ENCODE results near the gene CCNG1.

DNA sequence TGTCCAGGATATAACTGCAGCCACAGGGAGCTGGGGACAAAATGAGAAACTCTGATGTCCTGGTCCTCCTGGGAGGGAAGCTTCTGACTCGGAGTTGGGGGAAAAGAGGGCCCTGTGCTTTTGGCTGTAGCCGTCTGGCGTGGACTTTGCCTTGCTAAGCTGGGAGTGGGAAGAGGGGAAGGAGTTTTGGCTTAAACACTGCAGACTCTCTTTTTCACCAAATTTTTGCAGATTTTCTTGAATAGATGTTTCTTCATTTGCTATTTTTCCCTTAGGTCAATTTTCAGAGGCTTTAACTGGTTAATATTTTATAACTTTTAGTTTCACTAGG, 52.3 kb downstream of the CCNG1 start:
- TF ChIP-seq EP300 (IDR thresholded peaks at IDR 0.05) (no peak), CTCF (IDR thresholded peaks at IDR 0.05) (no peak), POLR2A (IDR thresholded peaks at IDR 0.05) (no peak)

Data from upper lobe of left lung (tissue), 4 donors.